Suppressor macrophage (primary cell): ENCODE results near the gene C4B.

Experiments used
- DNase-seq, 4 experiments: peaks; one replicate each; pipeline ENCODE4 v3.0.0-alpha.2; 2020 to 2022

C4B gene

GRCh38 chr6:32083812-32084768, 69.5 kb downstream of the C4B start:
- no peak for DNase-seq

DNA sequence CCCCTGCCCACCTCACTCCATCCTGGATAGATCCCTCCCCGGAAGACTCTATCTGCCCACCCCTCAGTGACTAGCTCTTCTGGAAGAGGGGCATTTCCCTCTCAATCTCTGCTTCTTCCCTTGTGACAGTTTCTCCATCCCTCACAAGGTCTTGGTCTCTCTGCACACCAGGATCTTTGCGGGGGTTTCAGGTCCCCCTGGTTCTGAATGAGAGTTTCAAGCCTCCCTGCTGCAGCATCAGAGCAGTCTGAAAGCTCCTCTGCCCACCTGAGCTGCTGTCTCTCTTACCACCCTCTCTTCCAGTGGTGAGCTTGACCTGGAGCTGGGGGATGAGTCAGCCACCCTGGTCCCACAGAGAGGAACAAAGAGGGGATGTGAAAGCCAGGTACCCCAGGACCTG, 70.2 kb downstream of the C4B start:
- DNase-seq: no peak
